Epithelial cell of proximal tubule (primary cell): ENCODE measurements around the gene LHX1. TPM values are rescaled to one million over a fixed set of nuclear protein-coding genes. Genes with fewer than 3 reads are reported as not detected.

Experiments used
- DNase-seq: peaks from one replicate; pipeline ENCODE4 v3.0.0-alpha.2; 2011; ENCODE audit warnings: low read depth
- H3K4me3 ChIP-seq: 2 replicates; pipeline ENCODE4 v1.5.1; 2011; ENCODE audit warnings: low read depth, mild to moderate bottlenecking, low read length
- CTCF ChIP-seq: conservative IDR thresholded peaks from 2 replicates; pipeline ENCODE4 v1.5.1; 2012; ENCODE audit warnings: low read depth, mild to moderate bottlenecking, low read length
- total RNA-seq: library from RNA; depleted of rRNA; stranded (reverse); fragments of >200 nt; gene quantifications from 2 replicates; pipeline ENCODE4 v1.2.3, GENCODE V29; 2015

LHX1 gene
- total RNA-seq, 1 donor from 2014 or later: 43.1 TPM

- TF ChIP-seq CTCF: no peak
- DNase-seq: no peak
- no peak overlapping the region for H3K4me3 ChIP-seq
These were observed 43.0 kb downstream of the LHX1 start for GRCh38 chr17:36980280-36980761.

- H3K4me3 ChIP-seq: no peak overlapping the region
- DNase-seq: no peak
- no peak for TF ChIP-seq CTCF
These were observed 46.3 kb downstream of the LHX1 start for GRCh38 chr17:36983618-36984017.

- no peak overlapping the region for H3K4me3 ChIP-seq
- no peak for TF ChIP-seq CTCF
- DNase-seq: no peak
These were observed 51.9 kb downstream of the LHX1 start for GRCh38 chr17:36989173-36989572.

GRCh38 chr17:36992701-36993100 lies 55.4 kb downstream of the LHX1 start:
- no peak overlapping the region for H3K4me3 ChIP-seq
- no peak for TF ChIP-seq CTCF
- no peak for DNase-seq

- no peak for DNase-seq
- H3K4me3 ChIP-seq: no peak overlapping the region
- TF ChIP-seq CTCF: no peak
These were observed 56.0 kb downstream of the LHX1 start for GRCh38 chr17:36993227-36993626.

Other genes with a start within 250 kb of the LHX1 start
- gene AATF, start 11.5 kb downstream of the LHX1 start, total RNA-seq: 70.2 and 78.9 TPM in 2 replicates